Measurements from ENCODE around the gene DCX. TPM values are rescaled to one million over a fixed set of nuclear protein-coding genes. Genes with fewer than 3 reads are reported as not detected.

DCX gene
- total RNA-seq, 1 experiment from 2014 or later: not detected

DNA sequence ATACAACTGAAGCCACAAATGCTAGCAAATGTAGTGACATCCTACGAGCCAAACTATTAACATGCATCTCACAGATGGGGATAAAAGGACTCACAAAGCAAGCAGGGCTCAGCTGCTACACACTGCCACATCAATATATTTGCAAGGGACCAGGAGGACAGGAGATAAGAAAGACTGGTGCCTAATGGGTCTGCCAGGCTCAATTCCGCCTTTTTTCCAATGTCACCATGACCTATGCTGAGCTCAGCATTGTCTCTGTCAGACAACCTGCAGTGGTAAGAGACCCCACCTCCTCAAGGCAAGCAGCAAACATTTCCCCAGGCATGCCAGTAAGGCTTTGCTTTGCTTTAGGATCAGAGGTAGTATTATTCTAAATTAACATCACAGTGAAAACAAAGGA is 435 bp downstream of the DCX start:
- POLR2A ChIA-PET (ENCODE audit: unreplicated experiment): no interaction called here
- H3K27ac ChIP-seq (ENCODE audit: low read length): no peak overlapping the region
- H4K20me1 ChIP-seq (ENCODE audit: low read length): no peaks in the 10 kb centered on the region
- no peaks in the 10 kb centered on the region for H3K36me3 ChIP-seq (ENCODE audit: low read depth, low read length)
- no TSS peak for BruUV-seq (replicated peaks)
- H3K79me2 ChIP-seq (ENCODE audit: low read length): no peaks in the 10 kb centered on the region
- H3K27me3 ChIP-seq (ENCODE audit: low read length): no peaks in the 10 kb centered on the region
- H3K9ac ChIP-seq (ENCODE audit: low read length): no peak overlapping the region
- no peak overlapping the region for H3K4me3 ChIP-seq (ENCODE audit: low read length)
- H3K9me3 ChIP-seq (ENCODE audit: low read length): no peaks in the 10 kb centered on the region
- H3K4me1 ChIP-seq (ENCODE audit: insufficient read depth, low read length): no peaks in the 10 kb centered on the region
- no peaks in the 10 kb centered on the region for H3F3A ChIP-seq (ENCODE audit: low read length, unreplicated experiment)
- H3K9me2 ChIP-seq (replicated peaks; ENCODE audit: low read length): no peaks in the 10 kb centered on the region
- intact Hi-C loops (cut with micrococcal nuclease): no loop called here
- ATAC-seq: no peak
- CTCF ChIA-PET: no interaction called here
- no peak for DNase-seq
- TF ChIP-seq EZH2 (IDR thresholded peaks at IDR 0.05; ENCODE audit: low read length, unreplicated experiment) (no peak), EZH2phosphoT487 (IDR thresholded peaks at IDR 0.05; ENCODE audit: borderline replicate concordance, low read length) (no peak)
- TF ChIP-seq, protein P1, sequence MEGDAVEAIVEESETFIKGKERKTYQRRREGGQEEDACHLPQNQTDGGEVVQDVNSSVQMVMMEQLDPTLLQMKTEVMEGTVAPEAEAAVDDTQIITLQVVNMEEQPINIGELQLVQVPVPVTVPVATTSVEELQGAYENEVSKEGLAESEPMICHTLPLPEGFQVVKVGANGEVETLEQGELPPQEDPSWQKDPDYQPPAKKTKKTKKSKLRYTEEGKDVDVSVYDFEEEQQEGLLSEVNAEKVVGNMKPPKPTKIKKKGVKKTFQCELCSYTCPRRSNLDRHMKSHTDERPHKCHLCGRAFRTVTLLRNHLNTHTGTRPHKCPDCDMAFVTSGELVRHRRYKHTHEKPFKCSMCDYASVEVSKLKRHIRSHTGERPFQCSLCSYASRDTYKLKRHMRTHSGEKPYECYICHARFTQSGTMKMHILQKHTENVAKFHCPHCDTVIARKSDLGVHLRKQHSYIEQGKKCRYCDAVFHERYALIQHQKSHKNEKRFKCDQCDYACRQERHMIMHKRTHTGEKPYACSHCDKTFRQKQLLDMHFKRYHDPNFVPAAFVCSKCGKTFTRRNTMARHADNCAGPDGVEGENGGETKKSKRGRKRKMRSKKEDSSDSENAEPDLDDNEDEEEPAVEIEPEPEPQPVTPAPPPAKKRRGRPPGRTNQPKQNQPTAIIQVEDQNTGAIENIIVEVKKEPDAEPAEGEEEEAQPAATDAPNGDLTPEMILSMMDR (conservative IDR thresholded peaks at IDR 0.05; ENCODE audit: low read depth, low read length): no peak
- no peak overlapping the region for H3K4me2 ChIP-seq (ENCODE audit: low read length)
- no peak overlapping the region for H2AFZ ChIP-seq (ENCODE audit: low read length)

DNA sequence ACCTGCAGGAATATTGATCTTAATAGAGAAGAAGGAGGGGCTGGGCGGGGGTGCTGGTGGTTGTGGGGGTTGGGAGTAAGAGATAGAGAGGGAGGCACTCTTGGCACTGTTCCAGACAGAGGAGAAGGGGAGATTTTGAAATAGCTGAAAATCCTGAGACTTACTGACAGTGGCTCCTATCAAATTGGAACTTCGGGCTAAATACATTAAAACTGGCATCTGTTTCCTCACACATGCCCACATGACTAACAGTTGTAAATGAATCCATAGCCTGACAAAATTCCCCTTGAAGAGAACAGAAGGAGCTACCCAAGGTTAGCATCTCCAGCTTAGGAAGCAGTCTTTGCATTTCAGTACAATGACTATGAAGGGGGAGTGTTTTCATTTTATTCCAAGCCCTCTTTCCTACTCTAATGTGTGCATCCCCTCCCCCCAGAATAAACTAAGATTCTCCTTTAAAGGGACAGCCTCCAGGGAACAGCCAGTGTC is 1.4 kb downstream of the DCX start:
- Histone ChIP-seq H3K9ac (ENCODE audit: low read length) (no peak overlapping the region), H3K27me3 (ENCODE audit: low read length) (no peaks in the 10 kb centered on the region), H4K20me1 (ENCODE audit: low read length) (no peaks in the 10 kb centered on the region), H3K4me2 (ENCODE audit: low read length) (no peak overlapping the region), H3K79me2 (ENCODE audit: low read length) (no peaks in the 10 kb centered on the region), H2AFZ (ENCODE audit: low read length) (no peak overlapping the region), H3K27ac (ENCODE audit: low read length) (no peak overlapping the region), H3K9me2 (replicated peaks; ENCODE audit: low read length) (no peaks in the 10 kb centered on the region), H3K4me1 (ENCODE audit: insufficient read depth, low read length) (no peaks in the 10 kb centered on the region), H3K36me3 (ENCODE audit: low read depth, low read length) (no peaks in the 10 kb centered on the region), H3F3A (ENCODE audit: low read length, unreplicated experiment) (no peaks in the 10 kb centered on the region), H3K9me3 (ENCODE audit: low read length) (no peaks in the 10 kb centered on the region), H3K4me3 (ENCODE audit: low read length) (no peak overlapping the region)
- no TSS peak for BruUV-seq (replicated peaks)
- TF ChIP-seq EZH2phosphoT487 (IDR thresholded peaks at IDR 0.05; ENCODE audit: borderline replicate concordance, low read length) (no peak), EZH2 (IDR thresholded peaks at IDR 0.05; ENCODE audit: low read length, unreplicated experiment) (no peak)
- TF ChIP-seq, protein P1 (conservative IDR thresholded peaks at IDR 0.05; ENCODE audit: low read depth, low read length): no peak
- DNase-seq: no peak
- intact Hi-C loops (cut with micrococcal nuclease): no loop called here
- POLR2A ChIA-PET (ENCODE audit: unreplicated experiment): interaction anchor here (0.6 kb wide), 1 partner anchor 515 kb away, joined by 3 read pairs; no protein-coding TSS in a partner anchor
- ATAC-seq: no peak
- CTCF ChIA-PET: no interaction called here

DNA sequence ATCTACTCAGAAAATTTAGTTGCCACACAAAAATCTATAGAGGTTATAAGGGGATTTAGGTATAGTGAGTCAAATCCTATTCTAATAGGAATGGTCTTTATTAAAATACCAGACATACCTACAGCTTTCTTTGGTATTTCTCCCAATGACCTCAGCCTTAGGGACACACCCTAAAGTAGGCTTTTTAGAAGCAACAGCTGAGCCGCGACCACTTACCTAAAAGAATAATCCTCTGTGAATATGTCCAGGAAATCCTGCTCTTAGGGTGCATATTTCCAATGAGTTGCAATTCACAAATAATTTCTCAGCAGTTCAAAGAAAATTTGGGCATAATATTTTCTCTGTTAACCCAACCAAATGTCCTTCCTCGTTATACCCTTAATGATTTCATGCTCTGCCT is 2.7 kb downstream of the DCX start:
- H3K36me3 ChIP-seq (ENCODE audit: low read depth, low read length): no peaks in the 10 kb centered on the region
- no peak overlapping the region for H3K9ac ChIP-seq (ENCODE audit: low read length)
- ChIA-PET POLR2A (ENCODE audit: unreplicated experiment) (no interaction called here), CTCF (no interaction called here)
- no peak for TF ChIP-seq EZH2phosphoT487 (IDR thresholded peaks at IDR 0.05; ENCODE audit: borderline replicate concordance, low read length)
- TF ChIP-seq, protein P1 (conservative IDR thresholded peaks at IDR 0.05; ENCODE audit: low read depth, low read length): no peak
- no peak for TF ChIP-seq EZH2 (IDR thresholded peaks at IDR 0.05; ENCODE audit: low read length, unreplicated experiment)
- H3K79me2 ChIP-seq (ENCODE audit: low read length): no peaks in the 10 kb centered on the region
- DNase-seq: no peak
- H3K27ac ChIP-seq (ENCODE audit: low read length): no peak overlapping the region
- H3K27me3 ChIP-seq (ENCODE audit: low read length): no peaks in the 10 kb centered on the region
- no TSS peak for BruUV-seq (replicated peaks)
- no peak overlapping the region for H2AFZ ChIP-seq (ENCODE audit: low read length)
- no peak overlapping the region for H3K4me3 ChIP-seq (ENCODE audit: low read length)
- no peaks in the 10 kb centered on the region for H3K9me3 ChIP-seq (ENCODE audit: low read length)
- H3K4me2 ChIP-seq (ENCODE audit: low read length): no peak overlapping the region
- no peaks in the 10 kb centered on the region for H3F3A ChIP-seq (ENCODE audit: low read length, unreplicated experiment)
- intact Hi-C loops (cut with micrococcal nuclease): no loop called here
- no peak for ATAC-seq
- no peaks in the 10 kb centered on the region for H3K4me1 ChIP-seq (ENCODE audit: insufficient read depth, low read length)
- no peaks in the 10 kb centered on the region for H4K20me1 ChIP-seq (ENCODE audit: low read length)
- H3K9me2 ChIP-seq (replicated peaks; ENCODE audit: low read length): no peaks in the 10 kb centered on the region

All from PC-3 (cell line).